ENCODE results near the gene RAB11FIP4.

DNA sequence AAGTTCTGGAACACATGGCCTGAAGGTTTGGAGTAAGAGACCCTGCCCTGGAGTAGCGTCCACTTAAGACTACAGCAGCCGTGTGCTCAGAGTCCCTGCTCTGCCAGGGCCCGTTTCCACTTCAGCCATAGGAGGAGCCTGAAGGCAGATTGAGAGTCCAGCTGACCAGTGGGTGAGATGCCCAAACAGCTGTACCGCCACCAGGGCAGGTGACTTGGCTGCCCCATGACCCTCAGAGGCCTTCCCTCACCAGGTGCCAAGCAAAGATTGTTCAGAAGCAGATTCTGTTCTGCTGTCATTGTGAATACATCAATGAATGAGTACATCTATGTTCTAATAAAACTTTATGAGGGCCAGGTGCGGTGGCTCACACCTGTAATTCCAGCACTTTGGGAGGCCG, 178.8 kb downstream of the RAB11FIP4 start:
- TF ChIP-seq, protein P1, sequence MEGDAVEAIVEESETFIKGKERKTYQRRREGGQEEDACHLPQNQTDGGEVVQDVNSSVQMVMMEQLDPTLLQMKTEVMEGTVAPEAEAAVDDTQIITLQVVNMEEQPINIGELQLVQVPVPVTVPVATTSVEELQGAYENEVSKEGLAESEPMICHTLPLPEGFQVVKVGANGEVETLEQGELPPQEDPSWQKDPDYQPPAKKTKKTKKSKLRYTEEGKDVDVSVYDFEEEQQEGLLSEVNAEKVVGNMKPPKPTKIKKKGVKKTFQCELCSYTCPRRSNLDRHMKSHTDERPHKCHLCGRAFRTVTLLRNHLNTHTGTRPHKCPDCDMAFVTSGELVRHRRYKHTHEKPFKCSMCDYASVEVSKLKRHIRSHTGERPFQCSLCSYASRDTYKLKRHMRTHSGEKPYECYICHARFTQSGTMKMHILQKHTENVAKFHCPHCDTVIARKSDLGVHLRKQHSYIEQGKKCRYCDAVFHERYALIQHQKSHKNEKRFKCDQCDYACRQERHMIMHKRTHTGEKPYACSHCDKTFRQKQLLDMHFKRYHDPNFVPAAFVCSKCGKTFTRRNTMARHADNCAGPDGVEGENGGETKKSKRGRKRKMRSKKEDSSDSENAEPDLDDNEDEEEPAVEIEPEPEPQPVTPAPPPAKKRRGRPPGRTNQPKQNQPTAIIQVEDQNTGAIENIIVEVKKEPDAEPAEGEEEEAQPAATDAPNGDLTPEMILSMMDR (IDR thresholded peaks at IDR 0.05) = no peak
- no peak for TF ChIP-seq POLR2A (IDR thresholded peaks at IDR 0.05)

Measured in transverse colon (tissue), 3 donors.